GM21515 (cell line): ENCODE data around the gene ZNF513.
"Not testable (repeated sequence)": the region's sequence is repeated elsewhere in the genome, so short reads cannot be mapped to it uniquely, and the experiment has no call there.

Experiments
- ATAC-seq: cut with Tn5 transposase; IDR thresholded peaks from one replicate; pipeline ENCODE4 v1.9.1; 2021; ENCODE audit not compliant: unreplicated experiment

ZNF513 gene

GRCh38 chr2:27356382-27357181 lies 24.0 kb downstream of the ZNF513 start, which contains the start of gene GTF3C2:
Gene GTF3C2 (minus strand): TSS chr2:27356764. CDS start chr2:27343554, 13,210 bp downstream.
- peak; percentile 80 for ATAC-seq

- ATAC-seq: peak; percentile 40
Measured at GRCh38 chr2:27356056-27356381, 24.5 kb downstream of the ZNF513 start.

GRCh38 chr2:27354597-27354927 lies 26.0 kb downstream of the ZNF513 start:
- ATAC-seq: no peak

GRCh38 chr2:27353762-27354596 lies 26.6 kb downstream of the ZNF513 start:
- ATAC-seq: no peak

- ATAC-seq: not testable (repeated sequence)
Measured at GRCh38 chr2:27353386-27353761, 27.2 kb downstream of the ZNF513 start.

- no peak for ATAC-seq
Measured at GRCh38 chr2:27351802-27352598, 28.5 kb downstream of the ZNF513 start.

- no peak for ATAC-seq
Measured at GRCh38 chr2:27350106-27350693, 30.3 kb downstream of the ZNF513 start.

- no peak for ATAC-seq
Measured at GRCh38 chr2:27347641-27348040, 32.9 kb downstream of the ZNF513 start.

GRCh38 chr2:27336173-27336572 lies 44.4 kb downstream of the ZNF513 start:
- ATAC-seq: no peak

- ATAC-seq: no peak
Measured at GRCh38 chr2:27335311-27335710, 45.2 kb downstream of the ZNF513 start.
